HG03159 (cell line): ENCODE data around the gene MEF2B.
A peak's percentile ranks its signal among the peaks of the same experiment; 100 is the strongest.

ENCODE experiments used
- ATAC-seq: cut with Tn5 transposase; IDR thresholded peaks from one replicate; pipeline ENCODE4 v1.9.1; 2021; ENCODE audit warnings: mild to moderate bottlenecking, moderate library complexity; ENCODE audit not compliant: unreplicated experiment

MEF2B gene

GRCh38 chr19:19170053-19170872 lies at the start of gene MEF2B:
Gene MEF2B, minus strand, starts transcription at chr19:19170263. Its CDS starts 19,528 bp downstream, at chr19:19150735.
- peak; percentile 85 for ATAC-seq

GRCh38 chr19:19218911-19219310 lies 48.8 kb upstream of the MEF2B start:
- ATAC-seq, result no peak

GRCh38 chr19:19217099-19217498 lies 47.0 kb upstream of the MEF2B start:
- ATAC-seq, result no peak

- no peak for ATAC-seq
Observed at GRCh38 chr19:19215792-19216191, 45.7 kb upstream of the MEF2B start.

GRCh38 chr19:19214892-19215291 lies 44.8 kb upstream of the MEF2B start:
- ATAC-seq, result no peak

GRCh38 chr19:19214159-19214490 lies 44.1 kb upstream of the MEF2B start:
- no peak for ATAC-seq

GRCh38 chr19:19213426-19214158 lies 43.5 kb upstream of the MEF2B start:
- ATAC-seq, result no peak

- ATAC-seq, result no peak
Observed at GRCh38 chr19:19212916-19213315, 42.9 kb upstream of the MEF2B start.

- ATAC-seq, result no peak
Observed at GRCh38 chr19:19211499-19212420, 41.7 kb upstream of the MEF2B start, which contains the start of gene NCAN. Gene NCAN, plus strand, starts transcription at chr19:19211958. Its CDS starts 4,996 bp downstream, at chr19:19216954.

GRCh38 chr19:19209372-19209771 lies 39.3 kb upstream of the MEF2B start:
- ATAC-seq, result no peak

- no peak for ATAC-seq
Observed at GRCh38 chr19:19207637-19208572, 37.8 kb upstream of the MEF2B start.

- ATAC-seq, result no peak
Observed at GRCh38 chr19:19206938-19207337, 36.9 kb upstream of the MEF2B start.

- no peak for ATAC-seq
Observed at GRCh38 chr19:19205416-19206410, 35.6 kb upstream of the MEF2B start.

- no peak for ATAC-seq
Observed at GRCh38 chr19:19204181-19204580, 34.1 kb upstream of the MEF2B start.

GRCh38 chr19:19203012-19203856 lies 33.2 kb upstream of the MEF2B start, which contains the start of gene NR2C2AP:
Gene NR2C2AP, minus strand, starts transcription at chr19:19203414. Its CDS starts 354 bp downstream, at chr19:19203060.
- ATAC-seq, result peak; percentile 82

- no peak for ATAC-seq
Observed at GRCh38 chr19:19202707-19203011, 32.6 kb upstream of the MEF2B start.

GRCh38 chr19:19201697-19202630 lies 31.9 kb upstream of the MEF2B start:
- no peak for ATAC-seq
